GM12878 (cell line): ENCODE data around the gene CAMK2A. TPM values are rescaled to one million over a fixed set of nuclear protein-coding genes. Genes with fewer than 3 reads are reported as not detected.

Source experiments
- ATAC-seq: fragments of 200-7000 bp; cut with Tn5 transposase; 3 replicates; pipeline ENCODE4 v1.9.1; 2020; ENCODE audit warnings: mild to moderate bottlenecking, moderate library complexity
- BruUV-seq: library from RNA; stranded (reverse); fragments of 400-500 nt; replicated peaks from 2 replicates; lab custom pipeline; 2021; lab: Mats Ljungman, UMichigan
- CTCF ChIA-PET: fragments of 300-600 bp; sonication (Branson Sonifier 250); formaldehyde crosslinking; extraction: SDS; loops from one replicate; lab custom pipeline; 2021; ENCODE audit warnings: inconsistent platforms; lab: Yijun Ruan, JAX
- POLR2A ChIA-PET: fragments of 350-600 bp; formaldehyde crosslinking; extraction: SDS; loops from one replicate; lab custom pipeline; 2021; ENCODE audit warnings: inconsistent platforms; lab: Charles Lee
- RAD21 ChIA-PET: fragments of 300-600 bp; sonication (Branson Sonifier 250); formaldehyde crosslinking; loops from one replicate; lab custom pipeline; 2023; ENCODE audit warnings: antibody characterized with exemption; ENCODE audit not compliant: unreplicated experiment; lab: Charles Lee
- SMC1A ChIA-PET: fragments of 300-600 bp; sonication (Branson Sonifier 250); formaldehyde crosslinking; loops from one replicate; lab custom pipeline; 2023; ENCODE audit not compliant: unreplicated experiment, uncharacterized antibody; lab: Charles Lee
- DNase-seq: peaks from one replicate; pipeline ENCODE4 v3.0.0-alpha.2; 2011; ENCODE audit warnings: low read depth, low spot score
- FAIRE-seq: peaks from 3 replicates; lab custom pipeline; 2011; peaks lifted over from hg19 to GRCh38; lab: Jason Lieb, UNC
- H2AFZ ChIP-seq: 2 replicates; pipeline ENCODE4 v1.6.0; 2011; ENCODE audit warnings: low read depth, low read length, control low read depth; ENCODE audit not compliant: control insufficient read depth
- H3K27ac ChIP-seq: 2 replicates; pipeline ENCODE4 v1.5.1; 2011; ENCODE audit warnings: control low read depth; ENCODE audit not compliant: control insufficient read depth, insufficient read depth
- H3K27me3 ChIP-seq, 2 experiments: replicated peaks in 1 of 2; 2 replicates each; pipeline versions ENCODE4 v1.6.0 to v1.6.1; 2011; ENCODE audit warnings: low read length in 1 of 2; ENCODE audit not compliant: control insufficient read depth in 2 of 2, insufficient read depth in 2 of 2
- H3K36me3 ChIP-seq, 2 experiments: 2 replicates each; pipeline ENCODE4 v1.5.1; 2011; ENCODE audit warnings: low read length in 1 of 2; ENCODE audit not compliant: control insufficient read depth in 2 of 2, insufficient read depth in 2 of 2
- H3K4me1 ChIP-seq: 2 replicates; pipeline ENCODE4 v1.6.1; 2011; ENCODE audit warnings: mild to moderate bottlenecking, low read length, moderate library complexity, mixed read lengths; ENCODE audit not compliant: control insufficient read depth, insufficient read depth
- H3K4me2 ChIP-seq: 2 replicates; pipeline ENCODE4 v1.6.0; 2011; ENCODE audit warnings: control low read depth; ENCODE audit not compliant: control insufficient read depth, insufficient read depth
- H3K4me3 ChIP-seq: fragments of 200-600 bp; sonication (generic); 2 replicates; pipeline ENCODE4 v1.5.1; 2016
- H3K79me2 ChIP-seq: 2 replicates; pipeline ENCODE4 v1.6.0; 2011; ENCODE audit warnings: low read length; ENCODE audit not compliant: control insufficient read depth, insufficient read depth
- H3K9ac ChIP-seq: 2 replicates; pipeline ENCODE4 v1.8.0; 2011; ENCODE audit warnings: low read length, control low read depth, mixed read lengths; ENCODE audit not compliant: control insufficient read depth, insufficient read depth
- H3K9me3 ChIP-seq: replicated peaks from 3 replicates; pipeline ENCODE4 v1.5.1; 2011; ENCODE audit warnings: mild to moderate bottlenecking, low read length; ENCODE audit not compliant: control insufficient read depth, insufficient read depth
- H4K20me1 ChIP-seq: 2 replicates; pipeline ENCODE4 v1.6.0; 2011; ENCODE audit not compliant: control insufficient read depth, insufficient read depth
- ATF7 ChIP-seq: fragments of 450-650 bp; IDR thresholded peaks from 2 replicates; pipeline ENCODE4 v1.6.1; 2016; ENCODE audit warnings: low read depth, mild to moderate bottlenecking
- BHLHE40 ChIP-seq, 2 experiments: fragments of 450-650 bp in 1 of 2; IDR thresholded peaks; 2 replicates each; pipeline ENCODE4 v1.6.1; 2011 to 2017; ENCODE audit warnings: low read depth in 2 of 2, borderline replicate concordance in 1 of 2, improper control_type of control experiment in 1 of 2, low read length in 1 of 2, mild to moderate bottlenecking in 1 of 2
- CHD2 ChIP-seq: IDR thresholded peaks from 2 replicates; pipeline ENCODE4 v1.6.1; 2011; ENCODE audit warnings: low read depth, low read length, improper control_type of control experiment, borderline replicate concordance
- CTCF ChIP-seq, 3 experiments: IDR thresholded peaks in 2 of 3; conservative IDR thresholded peaks in 1 of 3; 2 replicates each; pipeline ENCODE4 v1.5.1; 2011; ENCODE audit warnings: low read depth in 3 of 3, low read length in 3 of 3, mild to moderate bottlenecking in 3 of 3, control low read depth in 2 of 3, moderate library complexity in 2 of 3, inconsistent platforms in 1 of 3, mixed read lengths in 1 of 3; ENCODE audit not compliant: control insufficient read depth in 2 of 3, insufficient read depth in 1 of 3; ENCODE audit errors: extremely low read depth in 1 of 3
- GABPA ChIP-seq: IDR thresholded peaks from 2 replicates; pipeline ENCODE4 v1.6.1; 2014; ENCODE audit warnings: antibody characterized with exemption, low read depth, mild to moderate bottlenecking, inconsistent platforms
- GATAD2B ChIP-seq: fragments of 450-650 bp; conservative IDR thresholded peaks from 2 replicates; pipeline ENCODE4 v1.6.1; 2017; ENCODE audit warnings: low read depth, mild to moderate bottlenecking, moderate library complexity
- NR2F1 ChIP-seq: fragments of 450-650 bp; conservative IDR thresholded peaks from 2 replicates; pipeline ENCODE4 v1.6.1; 2017; ENCODE audit warnings: mild to moderate bottlenecking
- PBX3 ChIP-seq: IDR thresholded peaks from 2 replicates; pipeline ENCODE4 v1.6.1; 2011; ENCODE audit warnings: mild to moderate bottlenecking, low read depth, low read length, moderate library complexity; ENCODE audit not compliant: insufficient replicate concordance
- PML ChIP-seq: IDR thresholded peaks from 2 replicates; pipeline ENCODE4 v1.6.1; 2012; ENCODE audit warnings: low read length, inconsistent platforms
- RELA ChIP-seq: fragments of 450-650 bp; IDR thresholded peaks from 2 replicates; pipeline ENCODE4 v1.8.0; 2014; ENCODE audit warnings: borderline replicate concordance; ENCODE audit not compliant: partially characterized antibody
- SMAD5 ChIP-seq: IDR thresholded peaks from 2 replicates; pipeline ENCODE4 v1.6.1; 2016; ENCODE audit warnings: antibody characterized with exemption, low read depth
- SMC3 ChIP-seq: IDR thresholded peaks from 2 replicates; pipeline ENCODE4 v1.6.1; 2011; ENCODE audit warnings: low read length, improper control_type of control experiment, borderline replicate concordance
- SRF ChIP-seq, 2 experiments: IDR thresholded peaks; 2 replicates each; pipeline ENCODE4 v1.6.1; 2011; ENCODE audit warnings: low read depth in 2 of 2, low read length in 2 of 2, mild to moderate bottlenecking in 1 of 2, moderate library complexity in 1 of 2
- TARDBP ChIP-seq: IDR thresholded peaks from 2 replicates; pipeline ENCODE4 v1.6.1; 2016; ENCODE audit warnings: borderline replicate concordance
- TBL1XR1 ChIP-seq: IDR thresholded peaks from 2 replicates; pipeline ENCODE4 v1.6.1; 2012; ENCODE audit warnings: low read depth, low read length, improper control_type of control experiment
- ZNF24 ChIP-seq: fragments of 450-650 bp; IDR thresholded peaks from 2 replicates; pipeline ENCODE4 v1.6.1; 2017; ENCODE audit warnings: antibody characterized with exemption, mild to moderate bottlenecking
- ZSCAN29 ChIP-seq: fragments of 450-650 bp; IDR thresholded peaks from 2 replicates; pipeline ENCODE4 v1.6.1; 2017; ENCODE audit warnings: mild to moderate bottlenecking, moderate library complexity
- WGBS: methylation state at CpG from one replicate; pipeline ENCODE4 v1.1.6; 2016; ENCODE audit warnings: low lambda C conversion rate; ENCODE audit not compliant: insufficient replicate concordance, insufficient coverage; ENCODE audit errors: missing lambda C conversion rate; 5-methylcytosine and 5-hydroxymethylcytosine counted together
- in situ Hi-C: fragments of 300-500 bp; cut with MboI; formaldehyde crosslinking; loops from 9 replicates; pipeline ENCODE4 v1.14.3; 2018; ENCODE audit warnings: mixed read lengths
- intact Hi-C: fragments of 100-400 bp; cut with micrococcal nuclease; formaldehyde crosslinking; loops from one replicate; pipeline ENCODE4 v1.14.2; 2022; ENCODE audit not compliant: unreplicated experiment
- polyA plus RNA-seq, 11 experiments: library from polyadenylated mRNA; depleted of rRNA in 4 of 11; unstranded in 6 of 11; stranded (reverse) in 5 of 11; fragments of >200 nt; fragmentation: Nextera tagmentation in 4 of 11; fragmentation: Illumina TruSeq in 1 of 11; extraction: Ambion mirVana in 4 of 11; extraction: Trizol in 1 of 11; gene quantifications; 1 replicate in 1 of 11; 2 replicates in 10 of 11; pipeline versions ENCODE4 v1.2.1 to v1.2.3, GENCODE V29; 2011 to 2016; ENCODE audit warnings: inconsistent platforms in 2 of 11, missing spikeins in 2 of 11, low read depth in 1 of 11
- total RNA-seq, 4 experiments: library from RNA; depleted of rRNA in 3 of 4; stranded (reverse); fragments of >200 nt in 3 of 4; fragmentation: Illumina TruSeq in 1 of 4; extraction: Trizol in 1 of 4; gene quantifications; 2 replicates each; pipeline versions ENCODE4 v1.2.1 to v1.2.3, GENCODE V29; 2013 to 2021

Gene CAMK2A
- total and polyA plus RNA-seq, 10 of the 15 experiments (the other 5 are each of a cell fraction or from before 2014, with no cell fraction given): 0.11 TPM; not detected in 9

- no peak for TF ChIP-seq ZNF24
These were observed 32.2 kb upstream of the CAMK2A start (continued) for GRCh38 chr5:150321784-150322183.

GRCh38 chr5:150321211-150321610, 31.6 kb upstream of the CAMK2A start:
- in situ Hi-C loops: no loop called here
- ATAC-seq: no peak
- ChIA-PET RAD21 (no interaction called here), CTCF (no interaction called here), SMC1A (no interaction called here), POLR2A (no interaction called here)
- FAIRE-seq: no peak
- Histone ChIP-seq H3K9me3 (no peaks in the 10 kb centered on the region), H3K4me1 (no peaks in the 10 kb centered on the region), H3K9ac (no peak overlapping the region), H3K27ac (no peak overlapping the region), H3K79me2 (no peaks in the 10 kb centered on the region), H2AFZ (no peak overlapping the region), H3K27me3 (peaks cover 2 to 4% of the 10 kb centered on the region in 2 experiments; a peak in 2 of 4 replicates), H3K4me2 (no peak overlapping the region)
- no peak for DNase-seq
- WGBS: 6% methylated on average over 1 of the region's 1 CpG
- TF ChIP-seq PBX3 (no peak), CHD2 (no peak), SMAD5 (no peak), TARDBP (no peak), SRF (IDR thresholded peaks at IDR 0.05; ENCODE audit: low read depth in 2 of 2, low read length in 2 of 2) (no peak), GATAD2B (no peak), PML (no peak), CTCF (IDR thresholded peaks at IDR 0.05 in 2 of 3, conservative IDR thresholded peaks at IDR 0.05 in 1 of 3; ENCODE audit: control insufficient read depth in 2 of 3, extremely low read depth in 1 of 3, insufficient read depth in 1 of 3, low read depth in 3 of 3, low read length in 3 of 3) (no peak), BHLHE40 (IDR thresholded peaks at IDR 0.05; ENCODE audit: borderline replicate concordance in 1 of 2, low read depth in 2 of 2, low read length in 1 of 2) (no peak), ATF7 (no peak), GABPA (no peak), SMC3 (no peak), TBL1XR1 (no peak), NR2F1 (no peak), RELA (no peak), ZSCAN29 (no peak)
- TF ChIP-seq, all 136 proteins: peak for 0
- BruUV-seq: no TSS peak
- H4K20me1 ChIP-seq: no peaks in the 10 kb centered on the region
- H3K4me3 ChIP-seq: no peak overlapping the region
- intact Hi-C loops: no loop called here
- no peaks in the 10 kb centered on the region for H3K36me3 ChIP-seq
